Measurements from ENCODE around the gene CDK5RAP1. TPM values are rescaled to one million over a fixed set of nuclear protein-coding genes. Genes with fewer than 3 reads are reported as not detected.

Gene CDK5RAP1
- total and polyA plus RNA-seq, 12 donors, result 11.3 to 134 (median 24.3) TPM

DNA sequence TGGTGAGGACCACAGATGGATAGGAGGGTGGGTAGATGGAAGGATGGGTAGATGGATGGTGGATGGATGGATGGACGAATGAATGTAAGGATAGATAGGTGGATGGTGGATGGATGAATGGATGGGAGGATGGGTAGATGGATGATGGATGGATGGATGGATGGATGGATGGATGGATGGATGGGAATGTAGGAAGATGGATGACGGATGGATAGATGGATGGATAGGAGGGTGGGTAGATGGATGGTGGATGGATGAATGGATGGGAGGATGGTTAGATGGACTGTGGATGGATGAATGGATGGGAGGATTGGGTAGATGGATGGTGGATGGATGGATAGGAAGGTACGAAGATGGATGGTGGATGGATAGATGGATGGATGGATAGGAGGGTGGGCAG is 67.2 kb downstream of the CDK5RAP1 start:
- Histone ChIP-seq H3K27me3 (no peaks in the 10 kb centered on the region), H3K9me3 (replicated peaks in 1 of 3) (no peaks in the 10 kb centered on the region), H3K4me3 (no peak overlapping the region), H3K36me3 (replicated peaks in 1 of 2) (no peaks in the 10 kb centered on the region), H3K27ac (no peak overlapping the region), H3K4me1 (replicated peaks in 1 of 2) (no peaks in the 10 kb centered on the region)
- intact Hi-C loops (cut with DNase I), result no loop called here
- TF ChIP-seq CTCF (IDR thresholded peaks at IDR 0.05), result no peak
- TF ChIP-seq POLR2A (IDR thresholded peaks at IDR 0.05), result no peak
- no peak for DNase-seq
- WGBS, 4 donors, result 69 to 86% (median 78%) methylated on average over 3 of the region's 3 CpGs

DNA sequence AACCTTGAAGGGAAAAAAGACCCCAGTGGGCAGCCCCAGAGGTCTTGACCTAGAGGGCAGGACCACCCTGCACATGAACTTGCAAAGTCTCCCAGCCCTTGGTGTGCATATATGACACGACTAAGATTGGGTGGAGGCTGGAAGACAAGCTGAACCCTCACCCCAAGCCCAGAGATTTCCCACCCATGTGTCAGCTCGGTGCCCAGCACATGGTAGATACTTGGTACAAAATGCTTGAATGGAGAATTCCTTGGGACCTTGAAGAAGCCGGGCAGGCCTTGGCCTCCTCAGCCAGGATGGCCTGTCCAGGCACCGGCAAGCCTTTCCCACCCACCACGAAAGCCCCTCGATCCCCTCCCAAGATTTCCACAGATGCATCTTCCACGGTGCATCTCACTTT is 67.7 kb downstream of the CDK5RAP1 start:
- 78 to 96% (median 80%) methylated on average over 4 to 7 of the region's 7 CpGs for WGBS, 4 donors
- no peaks in the 10 kb centered on the region for H3K4me1 ChIP-seq (replicated peaks in 1 of 2)

GRCh38 chr20:33332905-33333456 is 68.3 kb downstream of the CDK5RAP1 start:
- Histone ChIP-seq H3K36me3 (replicated peaks in 1 of 2) (no peaks in the 10 kb centered on the region), H3K27ac (no peak overlapping the region), H3K4me3 (no peak overlapping the region), H3K4me1 (replicated peaks in 1 of 2) (no peaks in the 10 kb centered on the region), H3K9me3 (replicated peaks in 1 of 3) (no peaks in the 10 kb centered on the region), H3K27me3 (no peaks in the 10 kb centered on the region)
- intact Hi-C loops (cut with DNase I), result no loop called here
- TF ChIP-seq POLR2A (IDR thresholded peaks at IDR 0.05) (no peak), CTCF (IDR thresholded peaks at IDR 0.05) (no peak)
- 70 to 83% (median 81%) methylated on average over 15 to 20 of the region's 20 CpGs for WGBS, 4 donors
- no peak for DNase-seq

More for the DNA sequence above, 67.7 kb downstream of the CDK5RAP1 start:
- Histone ChIP-seq H3K36me3 (replicated peaks in 1 of 2) (no peaks in the 10 kb centered on the region), H3K9me3 (replicated peaks in 1 of 3) (no peaks in the 10 kb centered on the region), H3K27me3 (no peaks in the 10 kb centered on the region), H3K4me3 (no peak overlapping the region), H3K27ac (no peak overlapping the region)
- intact Hi-C loops (cut with DNase I), result no loop called here
- TF ChIP-seq POLR2A (IDR thresholded peaks at IDR 0.05) (no peak), CTCF (IDR thresholded peaks at IDR 0.05) (no peak)
- DNase-seq, result no peak

GRCh38 chr20:33328157-33329137 is 72.9 kb downstream of the CDK5RAP1 start:
- Histone ChIP-seq H3K4me3 (no peak overlapping the region), H3K4me1 (replicated peaks in 1 of 2) (no peaks in the 10 kb centered on the region), H3K36me3 (replicated peaks in 1 of 2) (no peaks in the 10 kb centered on the region), H3K27ac (no peak overlapping the region), H3K27me3 (no peaks in the 10 kb centered on the region), H3K9me3 (replicated peaks in 1 of 3) (no peaks in the 10 kb centered on the region)
- intact Hi-C loops (cut with DNase I), result no loop called here
- WGBS, 4 donors, result 77 to 84% (median 81%) methylated on average over 23 of the region's 23 CpGs
- TF ChIP-seq CTCF (IDR thresholded peaks at IDR 0.05) (no peak), POLR2A (IDR thresholded peaks at IDR 0.05) (no peak)
- DNase-seq, result no peak

All from adrenal gland (tissue), 12 donors.